HG02571 (cell line): ENCODE data around the gene NPAS3.

Source experiments
- ATAC-seq: cut with Tn5 transposase; IDR thresholded peaks from one replicate; pipeline ENCODE4 v1.9.1; 2021; ENCODE audit warnings: mild to moderate bottlenecking, moderate library complexity; ENCODE audit not compliant: unreplicated experiment

NPAS3 gene

GRCh38 chr14:33420051-33420627, 481.5 kb downstream of the NPAS3 start:
- no peak for ATAC-seq

- no peak for ATAC-seq
Measured at GRCh38 chr14:33430414-33431035, 491.8 kb downstream of the NPAS3 start.

GRCh38 chr14:33432407-33433023, 493.8 kb downstream of the NPAS3 start:
- no peak for ATAC-seq

- no peak for ATAC-seq
Measured at GRCh38 chr14:33433396-33433795, 494.7 kb downstream of the NPAS3 start.

- no peak for ATAC-seq
Measured at GRCh38 chr14:33435911-33436689, 497.4 kb downstream of the NPAS3 start.

- no peak for ATAC-seq
Measured at GRCh38 chr14:33441633-33442032, 503.0 kb downstream of the NPAS3 start.

- ATAC-seq: no peak
Measured at GRCh38 chr14:33444136-33444535, 505.5 kb downstream of the NPAS3 start.

GRCh38 chr14:33449268-33449667, 510.6 kb downstream of the NPAS3 start:
- ATAC-seq: no peak

- no peak for ATAC-seq
Measured at GRCh38 chr14:33449703-33450395, 511.2 kb downstream of the NPAS3 start.

- no peak for ATAC-seq
Measured at GRCh38 chr14:33450416-33450815, 511.7 kb downstream of the NPAS3 start.

GRCh38 chr14:33451211-33451610, 512.5 kb downstream of the NPAS3 start:
- no peak for ATAC-seq

GRCh38 chr14:33452995-33453394, 514.3 kb downstream of the NPAS3 start:
- ATAC-seq: no peak

GRCh38 chr14:33454022-33454595, 515.4 kb downstream of the NPAS3 start:
- no peak for ATAC-seq

GRCh38 chr14:33454707-33455106, 516.0 kb downstream of the NPAS3 start:
- ATAC-seq: no peak

GRCh38 chr14:33455654-33456345, 517.1 kb downstream of the NPAS3 start:
- no peak for ATAC-seq

- ATAC-seq: no peak
Measured at GRCh38 chr14:33457021-33457420, 518.3 kb downstream of the NPAS3 start.

GRCh38 chr14:33457617-33458016, 518.9 kb downstream of the NPAS3 start:
- ATAC-seq: no peak

GRCh38 chr14:33460164-33460563, 521.5 kb downstream of the NPAS3 start:
- no peak for ATAC-seq

GRCh38 chr14:33461036-33461435, 522.4 kb downstream of the NPAS3 start:
- ATAC-seq: no peak

- ATAC-seq: no peak
Measured at GRCh38 chr14:33463731-33464130, 525.1 kb downstream of the NPAS3 start.
